Upper lobe of right lung (tissue), 1 donor: ENCODE measurements around the gene GAS2L1. TPM values are rescaled to one million over a fixed set of nuclear protein-coding genes. Genes with fewer than 3 reads are reported as not detected.

ENCODE experiments used
- ATAC-seq: fragments of 200-7000 bp; cut with Tn5 transposase; one replicate; pipeline ENCODE4 v1.9.1; 2020; ENCODE audit warnings: mild to moderate bottlenecking, moderate library complexity
- DNase-seq: peaks from one replicate; pipeline ENCODE4 v3.0.0-alpha.2; 2020
- H3K27ac ChIP-seq: fragments of 200-600 bp; one replicate; pipeline ENCODE4 v1.8.0; 2022
- H3K27me3 ChIP-seq: fragments of 200-600 bp; one replicate; pipeline ENCODE4 v1.8.0; 2022; ENCODE audit warnings: mild to moderate bottlenecking
- H3K36me3 ChIP-seq: fragments of 200-600 bp; one replicate; pipeline ENCODE4 v1.8.0; 2022
- H3K4me1 ChIP-seq: fragments of 200-600 bp; one replicate; pipeline ENCODE4 v1.8.0; 2022
- H3K4me3 ChIP-seq: fragments of 200-600 bp; one replicate; pipeline ENCODE4 v1.8.0; 2022; ENCODE audit warnings: mild to moderate bottlenecking
- H3K9me3 ChIP-seq: fragments of 200-600 bp; one replicate; pipeline ENCODE4 v1.8.0; 2022
- CTCF ChIP-seq: fragments of 200-600 bp; IDR thresholded peaks from one replicate; pipeline ENCODE4 v1.8.0; 2022; ENCODE audit warnings: antibody characterized with exemption
- intact Hi-C: fragments of 100-400 bp; cut with DNase I; formaldehyde crosslinking; loops from one replicate; pipeline ENCODE4 v1.11.0; 2022
- total RNA-seq: library from RNA; stranded (reverse); fragmentation: NEBNext Ultra II Directional; extraction: Animal tissue kit (Norgen Biotek cat#: 25700); gene quantifications from one replicate; pipeline ENCODE4 v1.2.1, GENCODE V29; 2021
- donor health status: DM: no; HTN: yes; CAD: no; lungs with severe emphysema.

The GAS2L1 gene
- total RNA-seq, 1 donor from 2014 or later: 27.2 TPM

GRCh38 chr22:29340566-29340965, 34.1 kb downstream of the GAS2L1 start:
- Histone ChIP-seq H3K4me1 (no peaks in the 10 kb centered on the region), H3K36me3 (peaks cover 84% of the 10 kb centered on the region), H3K27me3 (no peaks in the 10 kb centered on the region), H3K9me3 (no peaks in the 10 kb centered on the region), H3K4me3 (no peak overlapping the region), H3K27ac (no peak overlapping the region)
- DNase-seq (no peak), ATAC-seq (no peak)
- no peak for TF ChIP-seq CTCF
- intact Hi-C loops: no loop called here

- no peaks in the 10 kb centered on the region for H3K9me3 ChIP-seq
- H3K36me3 ChIP-seq: peaks cover 78% of the 10 kb centered on the region
- no peaks in the 10 kb centered on the region for H3K27me3 ChIP-seq
- ATAC-seq (no peak), DNase-seq (no peak)
- H3K4me1 ChIP-seq: no peaks in the 10 kb centered on the region
- H3K27ac ChIP-seq: no peak overlapping the region
- TF ChIP-seq CTCF: no peak
- intact Hi-C loops: no loop called here
- no peak overlapping the region for H3K4me3 ChIP-seq
These were observed 34.8 kb downstream of the GAS2L1 start for GRCh38 chr22:29341056-29341848.

- H3K27me3 ChIP-seq: no peaks in the 10 kb centered on the region
- no peaks in the 10 kb centered on the region for H3K9me3 ChIP-seq
- no peaks in the 10 kb centered on the region for H3K4me1 ChIP-seq
- H3K36me3 ChIP-seq: peaks cover 78% of the 10 kb centered on the region
- no peak for TF ChIP-seq CTCF
- no peak for DNase-seq
- intact Hi-C loops: no loop called here
- H3K27ac ChIP-seq: no peak overlapping the region
- ATAC-seq: no peak
- H3K4me3 ChIP-seq: no peak overlapping the region
These were observed 35.3 kb downstream of the GAS2L1 start for GRCh38 chr22:29341849-29342127.

GRCh38 chr22:29342177-29342576, 35.7 kb downstream of the GAS2L1 start:
- Histone ChIP-seq H3K36me3 (peaks cover 78% of the 10 kb centered on the region), H3K27me3 (no peaks in the 10 kb centered on the region), H3K4me3 (no peak overlapping the region), H3K4me1 (no peaks in the 10 kb centered on the region), H3K9me3 (no peaks in the 10 kb centered on the region), H3K27ac (no peak overlapping the region)
- ATAC-seq (no peak), DNase-seq (no peak)
- intact Hi-C loops: no loop called here
- no peak for TF ChIP-seq CTCF

GRCh38 chr22:29342577-29343312, 36.3 kb downstream of the GAS2L1 start:
- intact Hi-C loops: no loop called here
- no peak for DNase-seq
- Histone ChIP-seq H3K4me3 (no peak overlapping the region), H3K9me3 (no peaks in the 10 kb centered on the region), H3K36me3 (peaks cover 78% of the 10 kb centered on the region), H3K4me1 (no peaks in the 10 kb centered on the region), H3K27ac (no peak overlapping the region), H3K27me3 (no peaks in the 10 kb centered on the region)
- peak; percentile 35 for ATAC-seq
- no peak for TF ChIP-seq CTCF
